H1 (cell line): ENCODE results near the gene OPHN1. TPM values are rescaled to one million over a fixed set of nuclear protein-coding genes. Genes with fewer than 3 reads are reported as not detected.

Experiments used
- CTCF ChIA-PET: fragments of 300-600 bp; sonication (Branson Sonifier 250); formaldehyde crosslinking; loops from one replicate; lab custom pipeline; 2021; ENCODE audit not compliant: partially characterized antibody; lab: Charles Lee
- POLR2A ChIA-PET: fragments of 300-600 bp; sonication (Branson Sonifier 250); formaldehyde crosslinking; loops from one replicate; lab custom pipeline; 2021; ENCODE audit warnings: inconsistent platforms; ENCODE audit not compliant: partially characterized antibody; lab: Charles Lee
- DNase-seq, 2 experiments: peaks; one replicate each; pipeline versions ENCODE4 v3.0.0 to v3.0.0-alpha.2; 2010 to 2022; ENCODE audit warnings: low spot score in 2 of 2, low read depth in 1 of 2, mixed read lengths in 1 of 2
- FAIRE-seq: peaks from 2 replicates; lab custom pipeline; 2011; peaks lifted over from hg19 to GRCh38; lab: Jason Lieb, UNC
- H2AFZ ChIP-seq: 2 replicates; pipeline ENCODE4 v1.8.1; 2012; ENCODE audit warnings: low read length, inconsistent platforms
- H2AK5ac ChIP-seq: 2 replicates; pipeline ENCODE4 v1.6.1; 2013; ENCODE audit warnings: low read depth, low read length
- H2BK120ac ChIP-seq: replicated peaks from 2 replicates; pipeline ENCODE3; 2013; ENCODE audit warnings: low read depth, low read length, inconsistent platforms
- H2BK12ac ChIP-seq: 2 replicates; pipeline ENCODE4 v1.6.1; 2013; ENCODE audit warnings: low read depth, low read length
- H2BK15ac ChIP-seq: 2 replicates; pipeline ENCODE4 v1.6.1; 2013; ENCODE audit warnings: low read length
- H2BK20ac ChIP-seq: 2 replicates; pipeline ENCODE4 v1.6.1; 2013; ENCODE audit warnings: low read length
- H2BK5ac ChIP-seq: 2 replicates; pipeline ENCODE4 v1.6.1; 2013; ENCODE audit warnings: low read depth, low read length
- H3K14ac ChIP-seq: 2 replicates; pipeline ENCODE4 v1.6.1; 2013; ENCODE audit warnings: inconsistent platforms; ENCODE audit not compliant: insufficient read length
- H3K18ac ChIP-seq: 2 replicates; pipeline ENCODE4 v1.6.1; 2013; ENCODE audit warnings: low read length; ENCODE audit errors: extremely low read depth
- H3K23ac ChIP-seq: 2 replicates; pipeline ENCODE4 v1.6.1; 2013; ENCODE audit warnings: inconsistent platforms; ENCODE audit not compliant: insufficient read length
- H3K23me2 ChIP-seq: 2 replicates; pipeline ENCODE4 v1.6.1; 2013; ENCODE audit warnings: low read depth, low read length
- H3K27ac ChIP-seq: 2 replicates; pipeline ENCODE4 v1.6.1; 2011; ENCODE audit warnings: low read depth, low read length, inconsistent platforms
- H3K27me3 ChIP-seq, 4 experiments: replicated peaks in 1 of 4; 1 replicate in 1 of 4; 2 replicates in 3 of 4; pipeline versions ENCODE4 v1.6.1 to v1.8.1; 2011 to 2013; ENCODE audit warnings: low read length in 3 of 4, mild to moderate bottlenecking in 3 of 4, inconsistent platforms in 2 of 4, mixed read lengths in 2 of 4, moderate library complexity in 1 of 4; ENCODE audit not compliant: control insufficient read depth in 3 of 4, insufficient read depth in 3 of 4; ENCODE audit errors: extremely low read depth in 1 of 4
- H3K36me3 ChIP-seq, 4 experiments: 2 replicates each; pipeline versions ENCODE4 v1.6.1 to v1.8.1; 2011 to 2013; ENCODE audit warnings: mild to moderate bottlenecking in 4 of 4, low read length in 3 of 4, moderate library complexity in 2 of 4, control low read depth in 1 of 4, inconsistent platforms in 1 of 4; ENCODE audit not compliant: insufficient read depth in 4 of 4, control insufficient read depth in 2 of 4
- H3K4ac ChIP-seq: replicated peaks from 2 replicates; pipeline ENCODE3; 2013; ENCODE audit warnings: low read length, low read depth, mixed read lengths, inconsistent platforms; ENCODE audit not compliant: insufficient read length
- H3K4me1 ChIP-seq, 4 experiments: replicated peaks in 1 of 4; 1 replicate in 1 of 4; 2 replicates in 3 of 4; pipeline versions ENCODE4 v1.6.1 to v1.8.1; 2011 to 2013; ENCODE audit warnings: low read length in 3 of 4, inconsistent platforms in 2 of 4, mixed read lengths in 1 of 4; ENCODE audit not compliant: insufficient read depth in 4 of 4, control insufficient read depth in 3 of 4
- H3K4me2 ChIP-seq, 2 experiments: 2 replicates each; pipeline versions ENCODE4 v1.6.1 to v1.8.1; 2011 to 2013; ENCODE audit warnings: low read depth in 2 of 2, low read length in 2 of 2, control low read depth in 1 of 2, inconsistent platforms in 1 of 2, mild to moderate bottlenecking in 1 of 2; ENCODE audit not compliant: insufficient read depth in 1 of 2
- H3K4me3 ChIP-seq, 4 experiments: fragments of 200-600, 300-600 bp in 1 of 4; sonication (generic), shearing (Covaris generic), sonication (Bioruptor Twin) in 1 of 4; 2 replicates each; pipeline versions ENCODE4 v1.5.1 to v1.8.1; 2011 to 2016; ENCODE audit warnings: low read length in 4 of 4, low read depth in 3 of 4, control low read depth in 2 of 4, inconsistent platforms in 2 of 4, mild to moderate bottlenecking in 2 of 4, mixed read lengths in 1 of 4, moderate library complexity in 1 of 4; ENCODE audit not compliant: insufficient read depth in 2 of 4; ENCODE audit errors: extremely low read depth in 1 of 4
- H3K56ac ChIP-seq: replicated peaks from 2 replicates; pipeline ENCODE3; 2013; ENCODE audit warnings: low read depth, mild to moderate bottlenecking, mixed read lengths, low read length, inconsistent platforms; ENCODE audit not compliant: insufficient read length
- H3K79me1 ChIP-seq: 2 replicates; pipeline ENCODE4 v1.6.1; 2013; ENCODE audit warnings: low read depth, low read length, control low read depth
- H3K79me2 ChIP-seq, 2 experiments: 2 replicates each; pipeline versions ENCODE4 v1.6.1 to v1.8.1; 2012 to 2013; ENCODE audit warnings: low read length in 2 of 2, mild to moderate bottlenecking in 2 of 2, inconsistent platforms in 1 of 2; ENCODE audit not compliant: insufficient read depth in 2 of 2, control insufficient read depth in 1 of 2
- H3K9ac ChIP-seq, 4 experiments: replicated peaks in 1 of 4; 1 replicate in 1 of 4; 2 replicates in 3 of 4; pipeline versions ENCODE4 v1.6.1 to v1.8.1; 2011 to 2013; ENCODE audit warnings: low read depth in 3 of 4, low read length in 3 of 4, control low read depth in 2 of 4, mild to moderate bottlenecking in 2 of 4, moderate library complexity in 2 of 4, inconsistent platforms in 1 of 4; ENCODE audit errors: extremely low read depth in 1 of 4
- H3K9me3 ChIP-seq, 2 experiments: 2 replicates each; pipeline versions ENCODE4 v1.6.1 to v1.8.1; 2012 to 2013; ENCODE audit warnings: mild to moderate bottlenecking in 2 of 2, moderate library complexity in 2 of 2, control low read depth in 1 of 2, inconsistent platforms in 1 of 2, low read depth in 1 of 2, low read length in 1 of 2, mixed read lengths in 1 of 2; ENCODE audit not compliant: insufficient read depth in 2 of 2
- H4K20me1 ChIP-seq, 2 experiments: replicated peaks in 1 of 2; 2 replicates each; pipeline versions ENCODE3 to v1.8.1; 2011 to 2013; ENCODE audit warnings: inconsistent platforms in 2 of 2, low read length in 2 of 2, mild to moderate bottlenecking in 1 of 2; ENCODE audit not compliant: insufficient read depth in 2 of 2, control insufficient read depth in 1 of 2
- H4K5ac ChIP-seq: 2 replicates; pipeline ENCODE4 v1.6.1; 2013; ENCODE audit warnings: low read length, low read depth, mixed read lengths, inconsistent platforms; ENCODE audit not compliant: insufficient read length
- H4K8ac ChIP-seq: 2 replicates; pipeline ENCODE4 v1.8.0; 2013; ENCODE audit warnings: mild to moderate bottlenecking, moderate library complexity, low read length, inconsistent platforms; ENCODE audit not compliant: insufficient read depth; ENCODE audit errors: extremely low read depth
- H4K91ac ChIP-seq: replicated peaks from 2 replicates; pipeline ENCODE3; 2013; ENCODE audit warnings: low read length, mixed read lengths, inconsistent platforms; ENCODE audit not compliant: insufficient read length
- ATF3 ChIP-seq: IDR thresholded peaks from 2 replicates; pipeline ENCODE4 v1.6.1; 2011; ENCODE audit warnings: low read depth, mild to moderate bottlenecking, low read length; ENCODE audit not compliant: insufficient read depth
- BACH1 ChIP-seq: IDR thresholded peaks from 2 replicates; pipeline ENCODE4 v1.6.1; 2012; ENCODE audit warnings: low read length, improper control_type of control experiment
- BCL11A ChIP-seq, 2 experiments: IDR thresholded peaks; one replicate each; pipeline ENCODE4 v1.6.1; 2011; ENCODE audit warnings: low read depth in 2 of 2, low read length in 2 of 2, mild to moderate bottlenecking in 2 of 2
- CHD1 ChIP-seq: IDR thresholded peaks from 2 replicates; pipeline ENCODE4 v1.6.1; 2012; ENCODE audit warnings: low read depth, low read length, improper control_type of control experiment
- GABPA ChIP-seq: IDR thresholded peaks from 2 replicates; pipeline ENCODE4 v1.6.1; 2011; ENCODE audit warnings: mild to moderate bottlenecking, low read length, moderate library complexity, borderline replicate concordance; ENCODE audit not compliant: insufficient read depth
- HDAC2 ChIP-seq, 2 experiments: fragments of 300-600 bp in 1 of 2; sonication (generic) in 1 of 2; IDR thresholded peaks; 2 replicates each; pipeline ENCODE4 v1.6.1; 2011 to 2012; ENCODE audit warnings: low read depth in 2 of 2, low read length in 2 of 2, mild to moderate bottlenecking in 2 of 2, moderate library complexity in 2 of 2, borderline replicate concordance in 1 of 2, inconsistent platforms in 1 of 2
- KDM1A ChIP-seq: fragments of 200-600, 300-600 bp; sonication (generic); IDR thresholded peaks from 2 replicates; pipeline ENCODE4 v1.7.1; 2016; ENCODE audit warnings: mild to moderate bottlenecking, low read length, borderline replicate concordance
- MAFK ChIP-seq: IDR thresholded peaks from 2 replicates; pipeline ENCODE4 v1.6.1; 2012; ENCODE audit warnings: low read depth, mild to moderate bottlenecking, improper control_type of control experiment, low read length
- NANOG ChIP-seq: IDR thresholded peaks from 2 replicates; pipeline ENCODE4 v1.6.1; 2011; ENCODE audit warnings: low read length, low read depth, mild to moderate bottlenecking, inconsistent platforms; ENCODE audit not compliant: insufficient read depth, poor library complexity, severe bottlenecking
- RBBP5 ChIP-seq: IDR thresholded peaks from 2 replicates; pipeline ENCODE4 v1.7.1; 2012; ENCODE audit warnings: low read depth, mild to moderate bottlenecking, inconsistent platforms, low read length, moderate library complexity, borderline replicate concordance
- SRF ChIP-seq: IDR thresholded peaks from 2 replicates; pipeline ENCODE4 v1.6.1; 2011; ENCODE audit warnings: mild to moderate bottlenecking, low read depth, low read length, moderate library complexity
- WGBS, 2 experiments: shearing (Covaris generic) in 1 of 2; methylation state at CpG; one replicate each; pipeline versions ENCODE4 v1.1.6 to v1.1.7; 2013 to 2015; ENCODE audit warnings: low lambda C conversion rate in 2 of 2, mixed read lengths in 2 of 2, inconsistent platforms in 1 of 2, low coverage in 1 of 2, missing lambda C conversion rate in 1 of 2; ENCODE audit not compliant: insufficient replicate concordance in 2 of 2, insufficient coverage in 1 of 2, insufficient read length in 1 of 2; ENCODE audit errors: extremely low coverage in 1 of 2, missing lambda C conversion rate in 1 of 2; 5-methylcytosine and 5-hydroxymethylcytosine counted together
- polyA plus RNA-seq, 7 experiments: library from polyadenylated mRNA; depleted of rRNA in 3 of 7; stranded (reverse) in 5 of 7; unstranded in 2 of 7; fragments of >200 nt in 5 of 7; fragments of 200-250 nt in 2 of 7; gene quantifications; 1 replicate in 5 of 7; 2 replicates in 1 of 7; 4 replicates in 1 of 7; pipeline versions ENCODE4 v1.2.1 to v1.2.3, GENCODE V29; 2011 to 2013; ENCODE audit warnings: missing spikeins in 2 of 7, mixed read lengths in 2 of 7
- total RNA-seq: library from RNA; stranded (reverse); fragmentation: NEBNext Ultra II Directional; extraction: Animal tissue kit (Norgen Biotek cat#: 25700); gene quantifications from 2 replicates; pipeline ENCODE4 v1.2.1, GENCODE V29; 2021
- TF ChIP-seq, protein P1 (sequence below): IDR thresholded peaks from 2 replicates; pipeline ENCODE4 v1.6.1; 2012; ENCODE audit warnings: low read length, inconsistent platforms

Gene OPHN1
- total and polyA plus RNA-seq, 2 of the 8 experiments (the other 6 are each of a cell fraction or from before 2014, with no cell fraction given) = 1.2 to 3.5 TPM

DNA sequence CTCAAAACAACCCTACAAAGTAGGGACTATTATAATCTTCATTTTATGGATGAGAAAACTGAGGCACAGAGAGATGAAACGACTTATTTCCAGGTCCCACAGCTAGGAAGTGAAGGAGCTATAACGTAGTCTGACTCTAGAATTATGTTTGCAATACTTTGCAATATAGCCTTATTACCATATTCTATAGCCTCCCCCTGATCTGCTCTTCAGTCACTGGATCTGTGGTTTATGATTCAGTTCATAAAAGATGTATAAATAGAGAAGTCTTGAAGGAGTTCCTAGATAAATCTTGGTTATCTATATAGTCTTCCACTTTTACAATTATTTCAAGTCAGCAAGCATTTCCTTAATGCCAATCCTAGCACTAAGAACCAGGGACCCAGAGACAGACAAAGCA, 57.5 kb downstream of the OPHN1 start:
- POLR2A ChIA-PET = no interaction called here
- Histone ChIP-seq H2BK120ac (no peak overlapping the region), H3K23me2 (no peaks in the 10 kb centered on the region), H2BK5ac (no peak overlapping the region), H3K9me3 (no peaks in the 10 kb centered on the region), H2BK12ac (no peak overlapping the region), H3K27ac (no peak overlapping the region), H4K5ac (no peak overlapping the region), H2AK5ac (no peak overlapping the region), H3K4me1 (no peaks in the 10 kb centered on the region), H2BK20ac (no peak overlapping the region), H2BK15ac (no peak overlapping the region), H4K91ac (no peak overlapping the region), H3K56ac (no peak overlapping the region), H3K79me2 (no peaks in the 10 kb centered on the region), H3K79me1 (no peaks in the 10 kb centered on the region), H3K36me3 (no peaks in the 10 kb centered on the region), H3K4ac (no peak overlapping the region), H4K8ac (no peak overlapping the region), H3K4me2 (no peak overlapping the region), H3K9ac (no peak overlapping the region), H2AFZ (no peak overlapping the region), H3K14ac (no peak overlapping the region), H3K18ac (no peak overlapping the region), H3K27me3 (no peaks in the 10 kb centered on the region), H3K23ac (no peak overlapping the region), H4K20me1 (no peaks in the 10 kb centered on the region), H3K4me3 (no peak overlapping the region)
- no peak for DNase-seq
- 79% methylated on average over 2 of the region's 2 CpGs; no CpG with 5 or more reads in 1 of the 2 experiments for WGBS, 2 experiments
- no peak for FAIRE-seq
- CTCF ChIA-PET = interaction anchor here (1.1 kb wide), 1 partner anchor 90 kb away, joined by 3 read pairs; no protein-coding TSS in a partner anchor
- no peak for TF ChIP-seq SRF
- TF ChIP-seq, protein P1, sequence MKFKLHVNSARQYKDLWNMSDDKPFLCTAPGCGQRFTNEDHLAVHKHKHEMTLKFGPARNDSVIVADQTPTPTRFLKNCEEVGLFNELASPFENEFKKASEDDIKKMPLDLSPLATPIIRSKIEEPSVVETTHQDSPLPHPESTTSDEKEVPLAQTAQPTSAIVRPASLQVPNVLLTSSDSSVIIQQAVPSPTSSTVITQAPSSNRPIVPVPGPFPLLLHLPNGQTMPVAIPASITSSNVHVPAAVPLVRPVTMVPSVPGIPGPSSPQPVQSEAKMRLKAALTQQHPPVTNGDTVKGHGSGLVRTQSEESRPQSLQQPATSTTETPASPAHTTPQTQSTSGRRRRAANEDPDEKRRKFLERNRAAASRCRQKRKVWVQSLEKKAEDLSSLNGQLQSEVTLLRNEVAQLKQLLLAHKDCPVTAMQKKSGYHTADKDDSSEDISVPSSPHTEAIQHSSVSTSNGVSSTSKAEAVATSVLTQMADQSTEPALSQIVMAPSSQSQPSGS = no peak
- TF ChIP-seq RBBP5 = no peak
- TF ChIP-seq BACH1 = no peak
- no peak for TF ChIP-seq HDAC2 (IDR thresholded peaks at IDR 0.05; ENCODE audit: borderline replicate concordance in 1 of 2, low read depth in 2 of 2, low read length in 2 of 2)
- TF ChIP-seq ATF3 = no peak
- TF ChIP-seq KDM1A = no peak
- no peak for TF ChIP-seq NANOG
- TF ChIP-seq MAFK = no peak
- no peak for TF ChIP-seq CHD1
- TF ChIP-seq GABPA = no peak
- TF ChIP-seq BCL11A (IDR thresholded peaks at IDR 0.05; ENCODE audit: low read depth in 2 of 2, low read length in 2 of 2) = no peak
